ENCODE data around the gene LRIT3.
A peak's percentile ranks its signal among the peaks of the same experiment; 100 is the strongest.

Gene LRIT3

GRCh38 chr4:109815151-109816081 is 32.5 kb upstream of the LRIT3 start, which contains the start of gene GAR1:
TSS of gene GAR1 (plus strand) at chr4:109815762. CDS start at chr4:109816165, 403 bp downstream.
- H3K4ac ChIP-seq (ENCODE audit: low read length), result no peak within 1 kb of the TSS
- H3K9me3 ChIP-seq (replicated peaks in 1 of 2; ENCODE audit: control insufficient read depth in 2 of 2, insufficient read depth in 1 of 2, low read depth in 1 of 2, low read length in 2 of 2), result no peaks in the 10 kb centered on the region
- H2BK15ac ChIP-seq (ENCODE audit: low read length), result no peak within 1 kb of the TSS
- peak within 1 kb of the TSS; percentile 87 for H3K9ac ChIP-seq (ENCODE audit: low read depth, low read length, poor library complexity)
- H3K18ac ChIP-seq (ENCODE audit: low read length), result peak within 1 kb of the TSS; percentile 68
- WGBS, 2 donors (ENCODE audit: extremely low coverage in 2 of 2, insufficient read length in 2 of 2, insufficient replicate concordance in 1 of 2), result no CpG with 5 or more reads among the region's 53 CpGs
- H3K79me1 ChIP-seq (ENCODE audit: low read depth, low read length), result peaks cover 6% of the 10 kb centered on the region
- H2BK5ac ChIP-seq (ENCODE audit: low read length), result peak within 1 kb of the TSS; percentile 17
- H2AK5ac ChIP-seq (ENCODE audit: low read depth, low read length), result no peak within 1 kb of the TSS
- peaks cover 5 to 9% of the 10 kb centered on the region in 2 donors for H3K4me1 ChIP-seq (ENCODE audit: control insufficient read depth in 2 of 2, insufficient read depth in 1 of 2, low read depth in 1 of 2, low read length in 2 of 2)
- H3K27ac ChIP-seq (replicated peaks; ENCODE audit: low read length), result peak within 1 kb of the TSS; percentile 67
- H2AFZ ChIP-seq (ENCODE audit: low read length), result peak within 1 kb of the TSS; percentile 90
- no peak within 1 kb of the TSS for H4K8ac ChIP-seq (ENCODE audit: low read depth, low read length)
- H2BK120ac ChIP-seq (ENCODE audit: low read depth, low read length), result no peak within 1 kb of the TSS
- H3K4me2 ChIP-seq (ENCODE audit: insufficient read depth, low read length, poor library complexity, severe bottlenecking), result peak within 1 kb of the TSS; percentile 99
- H2BK12ac ChIP-seq (ENCODE audit: low read length), result no peak within 1 kb of the TSS
- H3K14ac ChIP-seq (ENCODE audit: low read length), result no peak within 1 kb of the TSS
- peaks cover 5 to 36% of the 10 kb centered on the region in 2 donors for H3K36me3 ChIP-seq (replicated peaks in 1 of 2; ENCODE audit: control insufficient read depth in 2 of 2, insufficient read depth in 2 of 2, low read length in 2 of 2)
- peak within 1 kb of the TSS; percentile 52 for H3K23ac ChIP-seq (ENCODE audit: low read depth, low read length, poor library complexity)
- H4K91ac ChIP-seq (ENCODE audit: low read depth, low read length, poor library complexity), result no peak within 1 kb of the TSS
- no peaks in the 10 kb centered on the region for H3K27me3 ChIP-seq (ENCODE audit: control insufficient read depth in 3 of 3, insufficient read depth in 3 of 3, low read depth in 1 of 3, low read length in 3 of 3)
- peak within 1 kb of the TSS; percentile 92 to 96 for H3K4me3 ChIP-seq (ENCODE audit: low read length in 2 of 2)
- peak; percentile 82 for DNase-seq (ENCODE audit: low spot score)

- peak overlapping the region; percentile 52 for H3K23ac ChIP-seq (ENCODE audit: low read depth, low read length, poor library complexity)
- H3K4me2 ChIP-seq (ENCODE audit: insufficient read depth, low read length, poor library complexity, severe bottlenecking), result peak overlapping the region; percentile 60
- DNase-seq (ENCODE audit: low spot score), result no peak
- H4K8ac ChIP-seq (ENCODE audit: low read depth, low read length), result no peak overlapping the region
- H3K27me3 ChIP-seq (ENCODE audit: control insufficient read depth in 3 of 3, insufficient read depth in 3 of 3, low read depth in 1 of 3, low read length in 3 of 3), result no peaks in the 10 kb centered on the region
- no peak overlapping the region for H3K14ac ChIP-seq (ENCODE audit: low read length)
- peak overlapping the region; percentile 87 for H3K9ac ChIP-seq (ENCODE audit: low read depth, low read length, poor library complexity)
- H3K27ac ChIP-seq (replicated peaks; ENCODE audit: low read length), result no peak overlapping the region
- H3K18ac ChIP-seq (ENCODE audit: low read length), result no peak overlapping the region
- no CpG with 5 or more reads among the region's 19 CpGs for WGBS, 2 donors (ENCODE audit: extremely low coverage in 2 of 2, insufficient read length in 2 of 2, insufficient replicate concordance in 1 of 2)
- peak overlapping the region; percentile 17 for H2BK5ac ChIP-seq (ENCODE audit: low read length)
- H2AK5ac ChIP-seq (ENCODE audit: low read depth, low read length), result no peak overlapping the region
- H3K4ac ChIP-seq (ENCODE audit: low read length), result no peak overlapping the region
- no peaks in the 10 kb centered on the region for H3K9me3 ChIP-seq (replicated peaks in 1 of 2; ENCODE audit: control insufficient read depth in 2 of 2, insufficient read depth in 1 of 2, low read depth in 1 of 2, low read length in 2 of 2)
- peaks cover 9 to 43% of the 10 kb centered on the region in 2 donors for H3K36me3 ChIP-seq (replicated peaks in 1 of 2; ENCODE audit: control insufficient read depth in 2 of 2, insufficient read depth in 2 of 2, low read length in 2 of 2)
- no peak overlapping the region for H2BK12ac ChIP-seq (ENCODE audit: low read length)
- H3K4me3 ChIP-seq (ENCODE audit: low read length in 2 of 2), result peak overlapping the region; percentile 92 to 96
- H2BK120ac ChIP-seq (ENCODE audit: low read depth, low read length), result no peak overlapping the region
- H2BK15ac ChIP-seq (ENCODE audit: low read length), result no peak overlapping the region
- H3K79me1 ChIP-seq (ENCODE audit: low read depth, low read length), result peaks cover 6% of the 10 kb centered on the region
- H3K4me1 ChIP-seq (ENCODE audit: control insufficient read depth in 2 of 2, insufficient read depth in 1 of 2, low read depth in 1 of 2, low read length in 2 of 2), result peaks cover 5% of the 10 kb centered on the region in 2 donors
- peak overlapping the region; percentile 90 for H2AFZ ChIP-seq (ENCODE audit: low read length)
- H4K91ac ChIP-seq (ENCODE audit: low read depth, low read length, poor library complexity), result no peak overlapping the region
Measured at GRCh38 chr4:109816082-109816442, 31.8 kb upstream of the LRIT3 start.

- Histone ChIP-seq H2AK5ac (ENCODE audit: low read depth, low read length) (no peak overlapping the region), H3K4me2 (ENCODE audit: insufficient read depth, low read length, poor library complexity, severe bottlenecking) (no peak overlapping the region), H2BK12ac (ENCODE audit: low read length) (no peak overlapping the region), H3K27ac (replicated peaks; ENCODE audit: low read length) (no peak overlapping the region), H3K9me3 (replicated peaks in 1 of 2; ENCODE audit: control insufficient read depth in 2 of 2, insufficient read depth in 1 of 2, low read depth in 1 of 2, low read length in 2 of 2) (no peaks in the 10 kb centered on the region), H3K23ac (ENCODE audit: low read depth, low read length, poor library complexity) (no peak overlapping the region), H3K4me1 (ENCODE audit: control insufficient read depth in 2 of 2, insufficient read depth in 1 of 2, low read depth in 1 of 2, low read length in 2 of 2) (peaks cover 5% of the 10 kb centered on the region in 2 donors), H3K14ac (ENCODE audit: low read length) (no peak overlapping the region), H3K4me3 (ENCODE audit: low read length in 2 of 2) (peak overlapping the region in 1 of 2 donors; percentile 96), H3K18ac (ENCODE audit: low read length) (no peak overlapping the region), H3K27me3 (ENCODE audit: control insufficient read depth in 3 of 3, insufficient read depth in 3 of 3, low read depth in 1 of 3, low read length in 3 of 3) (no peaks in the 10 kb centered on the region), H3K79me1 (ENCODE audit: low read depth, low read length) (peaks cover 6% of the 10 kb centered on the region), H4K91ac (ENCODE audit: low read depth, low read length, poor library complexity) (no peak overlapping the region), H3K4ac (ENCODE audit: low read length) (no peak overlapping the region), H2BK5ac (ENCODE audit: low read length) (no peak overlapping the region), H4K8ac (ENCODE audit: low read depth, low read length) (no peak overlapping the region), H3K36me3 (replicated peaks in 1 of 2; ENCODE audit: control insufficient read depth in 2 of 2, insufficient read depth in 2 of 2, low read length in 2 of 2) (peaks cover 10 to 50% of the 10 kb centered on the region in 2 donors), H3K9ac (ENCODE audit: low read depth, low read length, poor library complexity) (no peak overlapping the region), H2AFZ (ENCODE audit: low read length) (no peak overlapping the region), H2BK120ac (ENCODE audit: low read depth, low read length) (no peak overlapping the region), H2BK15ac (ENCODE audit: low read length) (no peak overlapping the region)
- no peak for DNase-seq (ENCODE audit: low spot score)
- no CpG with 5 or more reads among the region's 1 CpG for WGBS, 2 donors (ENCODE audit: extremely low coverage in 2 of 2, insufficient read length in 2 of 2, insufficient replicate concordance in 1 of 2)
Measured at GRCh38 chr4:109816894-109817293, 31.0 kb upstream of the LRIT3 start.

GRCh38 chr4:109818268-109818667 is 29.6 kb upstream of the LRIT3 start:
- H2BK15ac ChIP-seq (ENCODE audit: low read length), result no peak overlapping the region
- H2BK5ac ChIP-seq (ENCODE audit: low read length), result no peak overlapping the region
- no peak overlapping the region for H2BK120ac ChIP-seq (ENCODE audit: low read depth, low read length)
- H3K18ac ChIP-seq (ENCODE audit: low read length), result no peak overlapping the region
- no peak overlapping the region for H3K4me2 ChIP-seq (ENCODE audit: insufficient read depth, low read length, poor library complexity, severe bottlenecking)
- peaks cover 5% of the 10 kb centered on the region in 2 donors for H3K4me1 ChIP-seq (ENCODE audit: control insufficient read depth in 2 of 2, insufficient read depth in 1 of 2, low read depth in 1 of 2, low read length in 2 of 2)
- no peak overlapping the region for H3K27ac ChIP-seq (replicated peaks; ENCODE audit: low read length)
- H3K9ac ChIP-seq (ENCODE audit: low read depth, low read length, poor library complexity), result no peak overlapping the region
- H2BK12ac ChIP-seq (ENCODE audit: low read length), result no peak overlapping the region
- no peak overlapping the region for H2AFZ ChIP-seq (ENCODE audit: low read length)
- H4K91ac ChIP-seq (ENCODE audit: low read depth, low read length, poor library complexity), result no peak overlapping the region
- H3K4me3 ChIP-seq (ENCODE audit: low read length in 2 of 2), result no peak overlapping the region
- H3K23ac ChIP-seq (ENCODE audit: low read depth, low read length, poor library complexity), result no peak overlapping the region
- DNase-seq (ENCODE audit: low spot score), result no peak
- H2AK5ac ChIP-seq (ENCODE audit: low read depth, low read length), result no peak overlapping the region
- peaks cover 6% of the 10 kb centered on the region for H3K79me1 ChIP-seq (ENCODE audit: low read depth, low read length)
- no peak overlapping the region for H3K14ac ChIP-seq (ENCODE audit: low read length)
- H3K27me3 ChIP-seq (ENCODE audit: control insufficient read depth in 3 of 3, insufficient read depth in 3 of 3, low read depth in 1 of 3, low read length in 3 of 3), result no peaks in the 10 kb centered on the region
- no peaks in the 10 kb centered on the region for H3K9me3 ChIP-seq (replicated peaks in 1 of 2; ENCODE audit: control insufficient read depth in 2 of 2, insufficient read depth in 1 of 2, low read depth in 1 of 2, low read length in 2 of 2)
- no CpG with 5 or more reads among the region's 4 CpGs for WGBS, 2 donors (ENCODE audit: extremely low coverage in 2 of 2, insufficient read length in 2 of 2, insufficient replicate concordance in 1 of 2)
- no peak overlapping the region for H3K4ac ChIP-seq (ENCODE audit: low read length)
- peaks cover 14 to 64% of the 10 kb centered on the region in 2 donors for H3K36me3 ChIP-seq (replicated peaks in 1 of 2; ENCODE audit: control insufficient read depth in 2 of 2, insufficient read depth in 2 of 2, low read length in 2 of 2)
- no peak overlapping the region for H4K8ac ChIP-seq (ENCODE audit: low read depth, low read length)
